Measurements from ENCODE around the gene VANGL2.

VANGL2 gene

GRCh38 chr1:160454371-160455152 lies 54.2 kb downstream of the VANGL2 start:
- TF ChIP-seq RARB (CRISPR knock-in tag; IDR thresholded peaks at IDR 0.05) = no peak
- ATAC-seq = no peak

DNA sequence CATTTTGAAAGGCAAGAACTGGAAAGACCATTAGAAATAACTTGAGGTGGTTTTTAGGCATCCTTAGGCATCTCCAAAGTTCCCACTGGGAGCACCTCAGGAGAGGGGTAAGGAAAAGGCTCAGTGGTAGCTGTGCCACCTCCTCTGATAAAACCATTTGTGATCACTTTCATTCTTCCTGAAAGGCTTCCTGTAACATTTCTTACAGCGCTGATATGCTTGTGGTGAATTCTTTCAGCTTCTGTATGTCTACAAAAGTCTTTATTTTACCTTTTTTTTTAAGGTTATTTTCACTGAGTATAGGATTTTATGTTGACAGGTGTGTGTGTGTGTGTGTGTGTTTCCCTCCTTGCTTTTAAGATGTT lies 54.8 kb downstream of the VANGL2 start:
- TF ChIP-seq ZFP3 (CRISPR knock-in tag; IDR thresholded peaks at IDR 0.05) (no peak), PPARA (CRISPR knock-in tag; IDR thresholded peaks at IDR 0.05; ENCODE audit: borderline replicate concordance) (no peak), ISL1 (CRISPR knock-in tag; IDR thresholded peaks at IDR 0.05) (no peak)
- no peak for ATAC-seq

- no peak for ATAC-seq
Observed at GRCh38 chr1:160459056-160459455, 58.7 kb downstream of the VANGL2 start.

DNA sequence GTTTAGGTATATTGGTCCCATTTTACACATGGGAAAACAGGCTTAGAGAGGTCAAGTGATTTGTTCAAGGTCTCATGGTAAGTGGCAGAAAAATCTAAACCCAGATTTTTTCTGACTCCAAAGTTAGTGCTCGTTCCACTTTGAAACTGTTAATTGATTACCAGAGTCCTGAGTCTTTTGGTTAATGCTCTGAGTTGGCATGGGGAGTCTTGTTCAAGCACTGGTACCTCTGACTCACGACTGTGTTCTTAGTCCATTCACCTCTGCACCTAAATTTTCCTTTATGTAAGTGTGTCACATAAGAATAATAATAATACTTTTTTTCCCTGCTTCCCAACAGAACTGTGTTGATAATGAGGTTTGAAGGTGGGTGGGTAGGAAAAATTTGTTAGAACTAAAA lies 59.3 kb downstream of the VANGL2 start:
- TF ChIP-seq ZNF70 (CRISPR knock-in tag; IDR thresholded peaks at IDR 0.05) = no peak
- TF ChIP-seq TOX (CRISPR knock-in tag; IDR thresholded peaks at IDR 0.05; ENCODE audit: borderline replicate concordance) = no peak
- no peak for TF ChIP-seq PPARA (CRISPR knock-in tag; IDR thresholded peaks at IDR 0.05; ENCODE audit: borderline replicate concordance)
- no peak for TF ChIP-seq CSDC2 (CRISPR knock-in tag; IDR thresholded peaks at IDR 0.05)
- TF ChIP-seq ZFP30 (CRISPR knock-in tag; IDR thresholded peaks at IDR 0.05) = no peak

More at GRCh38 chr1:160459056-160459455, 58.7 kb downstream of the VANGL2 start:
- TF ChIP-seq ZC3H10 (CRISPR knock-in tag; IDR thresholded peaks at IDR 0.05) (no peak), ZNF565 (CRISPR knock-in tag; conservative IDR thresholded peaks at IDR 0.05; ENCODE audit: low read depth) (no peak)
- TF ChIP-seq, protein P1, sequence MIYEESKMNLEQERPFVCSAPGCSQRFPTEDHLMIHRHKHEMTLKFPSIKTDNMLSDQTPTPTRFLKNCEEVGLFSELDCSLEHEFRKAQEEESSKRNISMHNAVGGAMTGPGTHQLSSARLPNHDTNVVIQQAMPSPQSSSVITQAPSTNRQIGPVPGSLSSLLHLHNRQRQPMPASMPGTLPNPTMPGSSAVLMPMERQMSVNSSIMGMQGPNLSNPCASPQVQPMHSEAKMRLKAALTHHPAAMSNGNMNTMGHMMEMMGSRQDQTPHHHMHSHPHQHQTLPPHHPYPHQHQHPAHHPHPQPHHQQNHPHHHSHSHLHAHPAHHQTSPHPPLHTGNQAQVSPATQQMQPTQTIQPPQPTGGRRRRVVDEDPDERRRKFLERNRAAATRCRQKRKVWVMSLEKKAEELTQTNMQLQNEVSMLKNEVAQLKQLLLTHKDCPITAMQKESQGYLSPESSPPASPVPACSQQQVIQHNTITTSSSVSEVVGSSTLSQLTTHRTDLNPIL (CRISPR knock-in tag; IDR thresholded peaks at IDR 0.05; ENCODE audit: low read depth) = no peak

DNA sequence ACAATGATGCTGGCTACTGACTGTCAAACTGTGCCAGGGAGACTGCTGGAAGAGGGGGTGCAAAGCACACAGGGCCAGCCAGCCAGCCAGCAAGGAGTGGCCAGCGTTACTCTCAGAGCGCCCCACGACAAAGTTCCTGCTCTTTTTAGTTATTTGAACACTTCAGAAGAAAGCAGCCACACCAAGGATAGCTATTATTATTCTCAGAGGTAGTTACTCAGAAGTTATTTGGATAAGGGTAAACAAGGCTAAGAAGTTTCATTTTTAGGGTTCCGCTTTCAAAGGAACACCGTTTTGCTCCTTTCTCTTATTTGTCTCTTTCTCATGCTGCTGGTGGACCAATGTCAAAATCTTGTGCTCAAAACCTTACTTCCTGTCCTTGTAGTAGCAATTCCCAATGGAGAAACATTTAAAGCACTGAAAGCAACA lies 59.9 kb downstream of the VANGL2 start:
- peak; percentile 46 for ATAC-seq
- no peak for TF ChIP-seq CSRNP3 (CRISPR knock-in tag; IDR thresholded peaks at IDR 0.05)
- no peak for TF ChIP-seq ZNF70 (CRISPR knock-in tag; IDR thresholded peaks at IDR 0.05)
- TF ChIP-seq ARNTL (CRISPR knock-in tag; IDR thresholded peaks at IDR 0.05; ENCODE audit: borderline replicate concordance, low read depth) = no peak

More for the DNA sequence above, 59.3 kb downstream of the VANGL2 start:
- ATAC-seq = no peak

GRCh38 chr1:160460683-160461287 lies 60.4 kb downstream of the VANGL2 start:
- ATAC-seq = no peak
- TF ChIP-seq ZNF565 (CRISPR knock-in tag; conservative IDR thresholded peaks at IDR 0.05; ENCODE audit: low read depth) = no peak
- no peak for TF ChIP-seq ZNF8 (CRISPR knock-in tag; IDR thresholded peaks at IDR 0.05)
- no peak for TF ChIP-seq ZNF70 (CRISPR knock-in tag; IDR thresholded peaks at IDR 0.05)
- TF ChIP-seq SNAI2 (CRISPR knock-in tag; IDR thresholded peaks at IDR 0.05) = no peak
- TF ChIP-seq PPARA (CRISPR knock-in tag; IDR thresholded peaks at IDR 0.05; ENCODE audit: borderline replicate concordance) = no peak
- no peak for TF ChIP-seq RARB (CRISPR knock-in tag; IDR thresholded peaks at IDR 0.05)
- TF ChIP-seq, protein P2, sequence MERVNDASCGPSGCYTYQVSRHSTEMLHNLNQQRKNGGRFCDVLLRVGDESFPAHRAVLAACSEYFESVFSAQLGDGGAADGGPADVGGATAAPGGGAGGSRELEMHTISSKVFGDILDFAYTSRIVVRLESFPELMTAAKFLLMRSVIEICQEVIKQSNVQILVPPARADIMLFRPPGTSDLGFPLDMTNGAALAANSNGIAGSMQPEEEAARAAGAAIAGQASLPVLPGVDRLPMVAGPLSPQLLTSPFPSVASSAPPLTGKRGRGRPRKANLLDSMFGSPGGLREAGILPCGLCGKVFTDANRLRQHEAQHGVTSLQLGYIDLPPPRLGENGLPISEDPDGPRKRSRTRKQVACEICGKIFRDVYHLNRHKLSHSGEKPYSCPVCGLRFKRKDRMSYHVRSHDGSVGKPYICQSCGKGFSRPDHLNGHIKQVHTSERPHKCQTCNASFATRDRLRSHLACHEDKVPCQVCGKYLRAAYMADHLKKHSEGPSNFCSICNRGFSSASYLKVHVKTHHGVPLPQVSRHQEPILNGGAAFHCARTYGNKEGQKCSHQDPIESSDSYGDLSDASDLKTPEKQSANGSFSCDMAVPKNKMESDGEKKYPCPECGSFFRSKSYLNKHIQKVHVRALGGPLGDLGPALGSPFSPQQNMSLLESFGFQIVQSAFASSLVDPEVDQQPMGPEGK (CRISPR knock-in tag; IDR thresholded peaks at IDR 0.05; ENCODE audit: borderline replicate concordance) = no peak
- no peak for TF ChIP-seq CSDC2 (CRISPR knock-in tag; IDR thresholded peaks at IDR 0.05)
- TF ChIP-seq ARNTL (CRISPR knock-in tag; IDR thresholded peaks at IDR 0.05; ENCODE audit: borderline replicate concordance, low read depth) = no peak
- TF ChIP-seq ZC3H10 (CRISPR knock-in tag; IDR thresholded peaks at IDR 0.05) = no peak
- no peak for TF ChIP-seq ISL1 (CRISPR knock-in tag; IDR thresholded peaks at IDR 0.05)
- TF ChIP-seq OSR1 (CRISPR knock-in tag; IDR thresholded peaks at IDR 0.05) = no peak
- TF ChIP-seq, protein P3, sequence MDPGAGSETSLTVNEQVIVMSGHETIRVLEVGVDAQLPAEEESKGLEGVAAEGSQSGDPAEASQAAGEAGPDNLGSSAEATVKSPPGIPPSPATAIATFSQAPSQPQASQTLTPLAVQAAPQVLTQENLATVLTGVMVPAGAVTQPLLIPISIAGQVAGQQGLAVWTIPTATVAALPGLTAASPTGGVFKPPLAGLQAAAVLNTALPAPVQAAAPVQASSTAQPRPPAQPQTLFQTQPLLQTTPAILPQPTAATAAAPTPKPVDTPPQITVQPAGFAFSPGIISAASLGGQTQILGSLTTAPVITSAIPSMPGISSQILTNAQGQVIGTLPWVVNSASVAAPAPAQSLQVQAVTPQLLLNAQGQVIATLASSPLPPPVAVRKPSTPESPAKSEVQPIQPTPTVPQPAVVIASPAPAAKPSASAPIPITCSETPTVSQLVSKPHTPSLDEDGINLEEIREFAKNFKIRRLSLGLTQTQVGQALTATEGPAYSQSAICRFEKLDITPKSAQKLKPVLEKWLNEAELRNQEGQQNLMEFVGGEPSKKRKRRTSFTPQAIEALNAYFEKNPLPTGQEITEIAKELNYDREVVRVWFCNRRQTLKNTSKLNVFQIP (CRISPR knock-in tag; IDR thresholded peaks at IDR 0.05; ENCODE audit: borderline replicate concordance, low read depth) = no peak
- no peak for TF ChIP-seq TCF4 (CRISPR knock-in tag; IDR thresholded peaks at IDR 0.05; ENCODE audit: borderline replicate concordance)

Measured in SK-N-SH treated with all-trans-retinoic acid at 6 μM for 48 hours (cell line).